ENCODE measurements around the gene UNC93A.
A peak's percentile ranks its signal among the peaks of the same experiment; 100 is the strongest.

Gene UNC93A

DNA sequence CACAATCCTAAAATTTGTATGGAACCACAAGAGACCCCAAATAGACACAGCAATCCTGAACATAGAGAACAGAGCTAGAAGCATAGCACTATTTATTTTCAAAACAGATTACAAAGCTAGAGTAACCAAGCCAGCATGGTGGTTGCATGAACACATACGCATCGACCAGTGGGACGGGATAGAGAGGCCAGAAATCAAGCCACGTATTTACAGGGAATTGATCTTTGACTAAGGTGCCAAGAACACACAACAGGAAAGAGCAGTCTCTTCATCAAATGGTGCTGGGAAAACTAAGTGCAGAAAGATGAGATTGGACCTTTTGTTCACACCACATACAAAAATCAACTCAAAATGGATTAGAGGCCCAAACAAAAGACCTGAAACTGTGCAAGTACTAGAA, 54.8 kb downstream of the UNC93A start:
- H3K4me3 ChIP-seq (ENCODE audit: low read depth, low read length), result no peak overlapping the region
- no peak for TF ChIP-seq CTCF (IDR thresholded peaks at IDR 0.05; ENCODE audit: insufficient read depth, low read depth, low read length, missing control alignments)
- no peak for DNase-seq (ENCODE audit: low read depth)

DNA sequence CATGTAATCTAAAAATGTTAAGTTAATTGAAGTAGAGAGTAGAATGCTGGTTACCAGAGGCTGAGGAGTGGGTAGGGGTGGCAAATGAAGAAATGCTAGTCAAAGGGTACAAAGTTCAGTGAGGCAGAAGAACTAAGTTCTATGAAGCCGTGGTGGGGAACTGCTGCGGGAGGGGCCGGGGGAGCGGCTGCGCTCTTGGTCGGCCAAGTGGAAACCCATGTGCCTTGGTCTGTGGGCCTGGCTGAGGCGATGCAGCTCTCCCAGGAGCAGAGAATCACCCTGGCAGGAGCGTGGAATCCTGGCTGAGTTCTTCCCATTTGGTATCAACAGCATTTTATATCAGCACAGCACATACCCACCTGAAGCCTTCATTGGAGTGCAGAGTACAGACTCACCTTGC, 56.1 kb downstream of the UNC93A start:
- H3K4me3 ChIP-seq (ENCODE audit: low read depth, low read length), result no peak overlapping the region
- no peak for DNase-seq (ENCODE audit: low read depth)
- TF ChIP-seq CTCF (IDR thresholded peaks at IDR 0.05; ENCODE audit: insufficient read depth, low read depth, low read length, missing control alignments), result no peak

- DNase-seq (ENCODE audit: low read depth), result no peak
- H3K4me3 ChIP-seq (ENCODE audit: low read depth, low read length), result no peak overlapping the region
Observed at GRCh38 chr6:167349631-167350274, 58.6 kb downstream of the UNC93A start.

DNA sequence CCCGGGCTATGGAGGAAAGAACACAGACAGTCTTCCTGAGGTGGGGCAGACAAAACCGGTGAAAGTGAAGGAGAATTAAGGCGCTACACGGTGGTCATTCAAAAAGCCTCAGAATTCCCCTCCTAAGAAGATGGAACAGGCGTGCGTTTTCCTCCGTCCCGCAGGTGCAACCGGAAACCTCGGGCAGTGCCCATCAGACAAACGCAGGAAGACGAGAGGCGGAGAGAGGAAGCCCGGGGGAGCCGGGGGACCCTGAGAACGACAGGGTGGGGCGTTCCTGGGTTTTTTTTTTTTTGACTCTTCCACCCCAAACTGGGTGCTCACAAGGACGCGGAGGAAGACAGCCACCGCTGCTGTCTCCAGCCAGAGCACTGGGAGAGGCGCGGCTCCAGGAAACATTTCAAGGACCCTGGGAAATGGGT, 59.2 kb downstream of the UNC93A start:
- DNase-seq (ENCODE audit: low read depth), result no peak
- TF ChIP-seq CTCF (IDR thresholded peaks at IDR 0.05; ENCODE audit: insufficient read depth, low read depth, low read length, missing control alignments), result no peak
- H3K4me3 ChIP-seq (ENCODE audit: low read depth, low read length), result no peak overlapping the region

More at GRCh38 chr6:167349631-167350274, 58.6 kb downstream of the UNC93A start:
- no peak for TF ChIP-seq CTCF (IDR thresholded peaks at IDR 0.05; ENCODE audit: insufficient read depth, low read depth, low read length, missing control alignments)

DNA sequence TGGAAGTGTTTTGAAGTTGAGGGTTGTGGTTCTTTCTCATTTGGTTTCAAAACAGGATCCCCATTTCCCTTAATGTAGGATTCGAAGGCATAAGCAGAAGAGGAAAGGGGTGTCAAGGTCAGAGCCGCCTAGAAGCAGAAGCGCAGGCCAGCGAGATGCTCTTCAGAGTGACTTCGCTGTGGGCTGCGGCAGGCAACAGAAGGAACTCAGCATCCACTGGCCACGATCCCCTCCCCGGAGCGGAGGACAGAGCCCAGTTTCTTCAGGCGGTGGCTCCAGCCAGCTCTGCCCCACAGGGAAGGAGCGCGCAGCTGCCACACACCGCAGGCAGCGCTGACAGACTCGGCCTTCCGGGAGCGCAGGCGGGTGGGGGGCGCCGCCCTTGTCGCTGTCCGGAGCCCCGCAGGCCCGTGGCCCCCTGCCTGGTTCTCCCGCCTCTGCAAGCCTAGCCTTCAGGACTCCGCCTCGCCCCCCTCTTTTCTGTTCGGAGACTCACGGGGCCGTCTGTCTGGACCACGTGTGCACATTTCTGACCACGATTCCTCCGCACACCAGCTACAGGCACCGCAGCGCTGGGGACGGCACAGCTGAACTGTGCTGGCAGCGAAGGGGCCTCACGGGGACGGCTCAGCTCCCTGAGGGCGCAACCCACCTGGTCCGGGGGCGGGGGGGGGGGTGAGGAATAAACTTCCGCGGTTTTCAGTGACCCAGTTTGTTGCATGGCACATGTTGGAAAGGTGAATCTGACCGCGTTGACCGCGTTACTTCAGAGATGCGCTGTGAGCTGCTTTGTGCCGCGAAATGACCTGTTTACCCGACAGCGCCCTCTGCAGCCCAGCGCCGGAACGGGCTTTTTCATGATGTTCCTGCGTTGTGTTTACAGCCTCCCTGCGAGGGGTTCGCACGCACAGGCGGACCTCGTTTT, 59.9 kb downstream of the UNC93A start:
- H3K4me3 ChIP-seq (ENCODE audit: low read depth, low read length), result no peak overlapping the region
- DNase-seq (ENCODE audit: low read depth), result peak; percentile 75
- peak; percentile 62 for TF ChIP-seq CTCF (IDR thresholded peaks at IDR 0.05; ENCODE audit: insufficient read depth, low read depth, low read length, missing control alignments)

DNA sequence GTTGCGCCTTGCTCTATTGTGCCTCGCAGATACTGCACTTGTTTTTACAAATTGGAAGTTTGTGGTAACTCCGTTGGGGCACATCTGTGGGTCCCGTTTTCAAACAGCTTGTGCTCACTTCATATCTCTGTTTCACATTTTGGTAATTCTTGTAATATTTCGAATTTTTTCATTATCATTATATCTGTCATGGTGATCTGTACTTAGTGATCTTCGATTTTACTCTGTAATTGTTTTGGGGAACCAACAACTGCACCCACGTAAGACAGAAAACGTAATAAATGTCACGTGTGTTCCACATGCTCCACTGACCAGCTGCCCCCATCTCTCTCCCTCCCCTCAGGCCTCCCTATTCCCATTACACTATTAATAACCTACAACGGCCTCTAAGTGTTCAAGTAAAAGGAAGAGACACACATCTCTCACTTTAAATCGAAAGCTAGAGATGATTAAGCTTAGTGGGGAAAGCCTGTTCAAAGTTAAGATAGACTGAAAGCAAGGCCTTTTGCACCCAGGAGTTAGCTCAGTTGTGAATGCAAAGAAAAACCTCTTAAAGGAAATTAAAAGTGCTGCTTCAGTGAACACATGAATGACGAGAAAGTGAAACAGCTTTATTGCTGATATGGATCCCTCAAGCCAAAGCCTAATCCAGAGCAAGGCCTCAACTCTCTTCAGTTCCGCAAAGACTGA, 60.7 kb downstream of the UNC93A start:
- H3K4me3 ChIP-seq (ENCODE audit: low read depth, low read length), result no peak overlapping the region
- DNase-seq (ENCODE audit: low read depth), result peak; percentile 53
- no peak for TF ChIP-seq CTCF (IDR thresholded peaks at IDR 0.05; ENCODE audit: insufficient read depth, low read depth, low read length, missing control alignments)

Data from GM12865 (cell line).